Right ventricle myocardium inferior (tissue), 1 donor: ENCODE results near the gene RFC5. TPM values are rescaled to one million over a fixed set of nuclear protein-coding genes. Genes with fewer than 3 reads are reported as not detected.
"Not testable (repeated sequence)": the region's sequence is repeated elsewhere in the genome, so short reads cannot be mapped to it uniquely, and the experiment has no call there.

ENCODE experiments used
- ATAC-seq: fragments of 200-7000 bp; cut with Tn5 transposase; one replicate; pipeline ENCODE4 v1.9.1; 2020; ENCODE audit warnings: mild to moderate bottlenecking, moderate library complexity
- DNase-seq: peaks from one replicate; pipeline ENCODE4 v3.0.0; 2021; ENCODE audit errors: missing footprints
- intact Hi-C: fragments of 100-400 bp; cut with DNase I; formaldehyde crosslinking; loops from one replicate; pipeline ENCODE4 v1.11.0; 2022
- total RNA-seq: library from RNA; stranded (reverse); fragmentation: NEBNext Ultra II Directional; extraction: Animal tissue kit (Norgen Biotek cat#: 25700); gene quantifications from one replicate; pipeline ENCODE4 v1.2.1, GENCODE V29; 2021
- donor health status: DM: no; HTN: yes; CAD: no; lungs with severe emphysema.

The RFC5 gene
- total RNA-seq, 1 donor from 2014 or later = 4.4 TPM

GRCh38 chr12:118061873-118062843 is 45.7 kb downstream of the RFC5 start:
- peak; percentile 15 for ATAC-seq
- DNase-seq = no peak
- intact Hi-C loops = loop anchor here (2.0 to 5.0 kb wide), 3 partner anchors 41 to 311 kb away; partner anchors contain the start of genes PEBP1 and TAOK3

- ATAC-seq = no peak
- intact Hi-C loops = loop anchor here (5.0 kb wide), 1 partner anchor 74 kb away; the partner anchor contains the start of gene PEBP1
Observed at GRCh38 chr12:118063576-118064391, 47.3 kb downstream of the RFC5 start.

GRCh38 chr12:118064608-118065007 is 48.1 kb downstream of the RFC5 start:
- ATAC-seq = no peak
- intact Hi-C loops = loop anchor here (5.0 kb wide), 1 partner anchor 73 kb away; the partner anchor contains the start of gene PEBP1
- DNase-seq = no peak

More at GRCh38 chr12:118063576-118064391, 47.3 kb downstream of the RFC5 start:
- DNase-seq = no peak

GRCh38 chr12:118065380-118065779 is 48.9 kb downstream of the RFC5 start:
- no peak for DNase-seq
- ATAC-seq = no peak
- intact Hi-C loops = no loop called here

- intact Hi-C loops = no loop called here
- DNase-seq (no peak), ATAC-seq (no peak)
Observed at GRCh38 chr12:118068445-118068844, 51.9 kb downstream of the RFC5 start.

GRCh38 chr12:118070650-118071049 is 54.1 kb downstream of the RFC5 start:
- no peak for ATAC-seq
- no peak for DNase-seq
- intact Hi-C loops = no loop called here

GRCh38 chr12:118073768-118074167 is 57.3 kb downstream of the RFC5 start:
- ATAC-seq (no peak), DNase-seq (no peak)
- intact Hi-C loops = no loop called here

GRCh38 chr12:118081521-118081920 is 65.0 kb downstream of the RFC5 start:
- intact Hi-C loops, ATAC-seq, DNase-seq: not testable (repeated sequence)

Other genes starting within 250 kb of the RFC5 start
- not detected for gene KSR2, start 47.7 kb upstream of the RFC5 start, total RNA-seq
- gene WSB2, start 44.5 kb downstream of the RFC5 start, total RNA-seq = 97.3 TPM
- 12.4 TPM for gene VSIG10, start 87.3 kb downstream of the RFC5 start, total RNA-seq
- 459 TPM for gene PEBP1, start 119.4 kb downstream of the RFC5 start, total RNA-seq